Measurements from ENCODE around the gene KRT14. TPM values are rescaled to one million over a fixed set of nuclear protein-coding genes. Genes with fewer than 3 reads are reported as not detected.

KRT14 gene
- total and polyA plus RNA-seq, 2 experiments from 2014 or later, result not detected

GRCh38 chr17:41565338-41565737 lies 21.4 kb downstream of the KRT14 start:
- no peak overlapping the region for H2AFZ ChIP-seq
- peaks cover 6% of the 10 kb centered on the region; the same call in 1 of the 3 replicates for H3K9me3 Mint-ChIP-seq

More at GRCh38 chr17:41565338-41565737, 21.4 kb downstream of the KRT14 start:
- no peak for DNase-seq (ENCODE audit: low spot score)
- Mint-ChIP-seq H3K36me3 (ENCODE audit: low read depth) (no peaks in the 10 kb centered on the region), H3K4me3 (no peak overlapping the region), H3K4me1 (no peaks in the 10 kb centered on the region), H3K27ac (no peak overlapping the region), H3K27me3 (ENCODE audit: insufficient read depth, low read depth, poor library complexity) (peaks cover 16% of the 10 kb centered on the region)
- no peaks in the 10 kb centered on the region for H3K27me3 ChIP-seq (ENCODE audit: insufficient read depth)
- ATAC-seq, result no peak
- H3K79me2 ChIP-seq (replicated peaks; ENCODE audit: insufficient read depth), result no peaks in the 10 kb centered on the region
- TF ChIP-seq ZNF462 (CRISPR knock-in tag; IDR thresholded peaks at IDR 0.05) (no peak), JUNB (IDR thresholded peaks at IDR 0.05; ENCODE audit: unreplicated experiment) (no peak), REST (IDR thresholded peaks at IDR 0.05; ENCODE audit: unreplicated experiment) (no peak), CREB1 (CRISPR knock-in tag; IDR thresholded peaks at IDR 0.05; ENCODE audit: low read depth) (no peak), ZNF114 (CRISPR knock-in tag; IDR thresholded peaks at IDR 0.05) (no peak), NANOG (IDR thresholded peaks at IDR 0.05; ENCODE audit: borderline replicate concordance) (no peak), EZH2 (IDR thresholded peaks at IDR 0.05; ENCODE audit: low read depth, unreplicated experiment) (no peak), POLR2AphosphoS5 (IDR thresholded peaks at IDR 0.05; ENCODE audit: low read depth) (no peak), STAT1 (IDR thresholded peaks at IDR 0.05; ENCODE audit: unreplicated experiment) (no peak), CTCF (conservative IDR thresholded peaks at IDR 0.05; ENCODE audit: low read depth in 2 of 2) (no peak)
- no peak overlapping the region for H3K4me2 ChIP-seq
- no peaks in the 10 kb centered on the region for H3F3A ChIP-seq (replicated peaks; ENCODE audit: low read depth)
- H3K9me2 ChIP-seq (ENCODE audit: insufficient read depth), result peaks cover 4% of the 10 kb centered on the region; the same call in 1 of the 2 replicates
- H3K4me3 ChIP-seq, result no peak overlapping the region
- H3K36me3 ChIP-seq (ENCODE audit: insufficient read depth), result no peaks in the 10 kb centered on the region
- no peaks in the 10 kb centered on the region for H4K20me1 ChIP-seq (replicated peaks; ENCODE audit: insufficient read depth)
- H3K27ac ChIP-seq (ENCODE audit: low read depth), result no peak overlapping the region
- H3K4me1 ChIP-seq (ENCODE audit: insufficient read depth), result no peaks in the 10 kb centered on the region
